ENCODE measurements around the gene DNAJB8.

GRCh38 chr3:128429275-128429674 is 37.4 kb downstream of the DNAJB8 start:
- no peak for TF ChIP-seq TARDBP (IDR thresholded peaks at IDR 0.05)
- no peak for TF ChIP-seq ZNF384 (IDR thresholded peaks at IDR 0.05)
- TF ChIP-seq FOXM1 (IDR thresholded peaks at IDR 0.05; ENCODE audit: borderline replicate concordance): no peak
- TF ChIP-seq SUZ12 (IDR thresholded peaks at IDR 0.05): no peak
